SK-N-SH (cell line): Measurements from ENCODE around the gene MEX3A. TPM values are rescaled to one million over a fixed set of nuclear protein-coding genes. Genes with fewer than 3 reads are reported as not detected.

Experiments used
- CTCF ChIA-PET: fragments of 300-600, 350-600 bp; formaldehyde crosslinking; extraction: SDS; loops from one replicate; lab custom pipeline; 2021; lab: Yijun Ruan, JAX
- POLR2A ChIA-PET: fragments of 350-600 bp; sonication (Branson Sonifier 250); formaldehyde crosslinking; extraction: SDS; loops from one replicate; lab custom pipeline; 2020; ENCODE audit warnings: antibody characterized with exemption, inconsistent platforms; lab: Yijun Ruan, JAX
- DNase-seq: peaks from one replicate; pipeline ENCODE4 v3.0.0; 2012
- H2AFZ ChIP-seq: fragments of 200-600 bp; sonication (generic); 2 replicates; pipeline ENCODE4 v1.8.1; 2016; ENCODE audit warnings: antibody characterized with exemption, mild to moderate bottlenecking, low read depth
- H3F3A ChIP-seq: fragments of 200-600 bp; sonication (generic); replicated peaks from 2 replicates; pipeline ENCODE3; 2016; ENCODE audit warnings: antibody characterized with exemption, mild to moderate bottlenecking; ENCODE audit not compliant: insufficient read depth
- H3K27ac ChIP-seq, 2 experiments: fragments of 200-500 bp in 1 of 2; fragments of 200-600 bp in 1 of 2; sonication (Bioruptor generic) in 1 of 2; sonication (generic), shearing (Covaris generic) in 1 of 2; 2 replicates each; pipeline versions ENCODE4 v1.5.1 to v1.6.1; 2014 to 2016; ENCODE audit warnings: low read depth in 2 of 2, inconsistent platforms in 1 of 2, low read length in 1 of 2, mild to moderate bottlenecking in 1 of 2, mixed read lengths in 1 of 2
- H3K27me3 ChIP-seq: fragments of 200-600 bp; sonication (generic), shearing (Covaris generic); 2 replicates; pipeline ENCODE4 v1.6.1; 2016; ENCODE audit warnings: mixed run types; ENCODE audit not compliant: insufficient read depth
- H3K36me3 ChIP-seq, 2 experiments: fragments of 200-500 bp in 1 of 2; fragments of 200-600 bp in 1 of 2; sonication (Bioruptor generic) in 1 of 2; sonication (generic) in 1 of 2; replicated peaks in 1 of 2; 2 replicates each; pipeline versions ENCODE3 to v1.5.1; 2014 to 2016; ENCODE audit warnings: low read length in 1 of 2, mild to moderate bottlenecking in 1 of 2; ENCODE audit not compliant: insufficient read depth in 2 of 2, control insufficient read depth in 1 of 2
- H3K4me1 ChIP-seq, 2 experiments: fragments of 200-500 bp in 1 of 2; fragments of 200-600 bp in 1 of 2; sonication (Bioruptor generic) in 1 of 2; sonication (generic), shearing (Covaris generic) in 1 of 2; 2 replicates each; pipeline versions ENCODE4 v1.5.1 to v1.6.1; 2014 to 2016; ENCODE audit warnings: low read depth in 1 of 2, low read length in 1 of 2, mixed run types in 1 of 2; ENCODE audit not compliant: insufficient read depth in 2 of 2, control insufficient read depth in 1 of 2
- H3K4me2 ChIP-seq: fragments of 200-600 bp; sonication (generic), shearing (Covaris generic); 2 replicates; pipeline ENCODE4 v1.6.1; 2017; ENCODE audit warnings: mixed run types
- H3K4me3 ChIP-seq, 2 experiments: fragments of 200-500 bp in 1 of 2; fragments of 200-600 bp in 1 of 2; sonication (Bioruptor generic) in 1 of 2; sonication (generic), shearing (Covaris generic) in 1 of 2; 2 replicates each; pipeline versions ENCODE4 v1.5.1 to v1.8.1; 2014 to 2016; ENCODE audit warnings: low read depth in 2 of 2, inconsistent platforms in 1 of 2, low read length in 1 of 2, mild to moderate bottlenecking in 1 of 2, mixed read lengths in 1 of 2, moderate library complexity in 1 of 2
- H3K79me2 ChIP-seq: fragments of 200-600 bp; sonication (generic); 2 replicates; pipeline ENCODE4 v1.8.1; 2017; ENCODE audit warnings: mild to moderate bottlenecking; ENCODE audit not compliant: insufficient read depth
- H3K9ac ChIP-seq: fragments of 200-600 bp; sonication (generic); 2 replicates; pipeline ENCODE4 v1.6.1; 2017; ENCODE audit warnings: mixed run types
- H3K9me2 ChIP-seq: fragments of 200-600 bp; sonication (generic); 2 replicates; pipeline ENCODE4 v1.6.1; 2017; ENCODE audit warnings: mixed run types
- H3K9me3 ChIP-seq: fragments of 200-600 bp; sonication (generic); 2 replicates; pipeline ENCODE4 v1.6.1; 2017; ENCODE audit warnings: mixed run types, mild to moderate bottlenecking, moderate library complexity
- H4K20me1 ChIP-seq: fragments of 200-600 bp; sonication (generic); 2 replicates; pipeline ENCODE4 v1.6.1; 2017; ENCODE audit warnings: mild to moderate bottlenecking, mixed run types; ENCODE audit not compliant: insufficient read depth
- CHD2 ChIP-seq: fragments of 150-350 bp; IDR thresholded peaks from 2 replicates; pipeline ENCODE4 v1.6.1; 2018; ENCODE audit warnings: low read length; ENCODE audit not compliant: partially characterized antibody
- EP300 ChIP-seq, 2 experiments: IDR thresholded peaks; 2 replicates each; pipeline versions ENCODE4 v1.4.0 to v1.6.1; 2012; ENCODE audit warnings: borderline replicate concordance in 1 of 2, low read depth in 1 of 2, low read length in 1 of 2
- FOSL2 ChIP-seq: IDR thresholded peaks from 2 replicates; pipeline ENCODE4 v1.4.0; 2012; ENCODE audit warnings: low read depth, mild to moderate bottlenecking, moderate library complexity, borderline replicate concordance
- FOXJ3 ChIP-seq: sonication (generic); formaldehyde crosslinking; IDR thresholded peaks from 2 replicates; pipeline ENCODE4 v1.5.1; 2020; ENCODE audit warnings: mild to moderate bottlenecking, missing genetic modification reagents
- GABPA ChIP-seq: IDR thresholded peaks from 2 replicates; pipeline ENCODE4 v1.4.0; 2012; ENCODE audit warnings: low read depth, mild to moderate bottlenecking
- GATA2 ChIP-seq: sonication (generic); formaldehyde crosslinking; IDR thresholded peaks from 2 replicates; pipeline ENCODE4 v1.5.0; 2020; ENCODE audit warnings: mild to moderate bottlenecking, missing genetic modification reagents
- JUND ChIP-seq: IDR thresholded peaks from 2 replicates; pipeline ENCODE4 v1.4.0; 2012
- NFIC ChIP-seq: IDR thresholded peaks from 2 replicates; pipeline ENCODE4 v1.4.0; 2012; ENCODE audit warnings: borderline replicate concordance
- NRF1 ChIP-seq: IDR thresholded peaks from 2 replicates; pipeline ENCODE4 v1.6.1; 2012; ENCODE audit warnings: low read depth, mild to moderate bottlenecking, low read length
- POLR2AphosphoS5 ChIP-seq: IDR thresholded peaks from 2 replicates; pipeline ENCODE4 v1.6.1; 2012; ENCODE audit warnings: low read depth, low read length
- RCOR1 ChIP-seq: fragments of 150-350 bp; IDR thresholded peaks from 2 replicates; pipeline ENCODE4 v1.6.1; 2017; ENCODE audit warnings: antibody characterized with exemption, low read length
- RXRA ChIP-seq: IDR thresholded peaks from 2 replicates; pipeline ENCODE4 v1.4.0; 2012; ENCODE audit warnings: low read depth, mild to moderate bottlenecking, borderline replicate concordance
- SMC3 ChIP-seq: IDR thresholded peaks from 2 replicates; pipeline ENCODE4 v1.6.1; 2012; ENCODE audit warnings: low read depth, low read length, improper control_type of control experiment
- TAF1 ChIP-seq: IDR thresholded peaks from 2 replicates; pipeline ENCODE4 v1.6.1; 2012; ENCODE audit warnings: low read depth, mild to moderate bottlenecking, low read length, moderate library complexity, borderline replicate concordance
- TCF12 ChIP-seq: IDR thresholded peaks from 2 replicates; pipeline ENCODE4 v1.4.0; 2012
- TEAD4 ChIP-seq: IDR thresholded peaks from 2 replicates; pipeline ENCODE4 v1.4.0; 2012; ENCODE audit warnings: mild to moderate bottlenecking, borderline replicate concordance; ENCODE audit not compliant: insufficient read depth
- WGBS: methylation state at CpG from one replicate; pipeline ENCODE4 v1.1.6; 2017; ENCODE audit warnings: low lambda C conversion rate; 5-methylcytosine and 5-hydroxymethylcytosine counted together
- polyA plus RNA-seq, 3 experiments: library from polyadenylated mRNA; depleted of rRNA; stranded (reverse); fragments of >200 nt; gene quantifications; 2 replicates each; pipeline ENCODE4 v1.2.3, GENCODE V29; 2012
- TF ChIP-seq, protein P1 (sequence below): IDR thresholded peaks from 2 replicates; pipeline ENCODE4; 2012
- TF ChIP-seq, protein P2 (sequence below): IDR thresholded peaks from 2 replicates; pipeline ENCODE4 v1.4.0; 2012; ENCODE audit warnings: low read depth, borderline replicate concordance
- TF ChIP-seq, protein P3 (sequence below): IDR thresholded peaks from 2 replicates; pipeline ENCODE4 v1.4.0; 2012; ENCODE audit warnings: low read depth
- TF ChIP-seq, protein P4 (sequence below): IDR thresholded peaks from 2 replicates; pipeline ENCODE4 v1.4.0; 2012; ENCODE audit warnings: low read depth, borderline replicate concordance

Gene MEX3A
- polyA plus RNA-seq, 1 of the 3 experiments (the other 2 are of a cell fraction) = 16.2 TPM

DNA sequence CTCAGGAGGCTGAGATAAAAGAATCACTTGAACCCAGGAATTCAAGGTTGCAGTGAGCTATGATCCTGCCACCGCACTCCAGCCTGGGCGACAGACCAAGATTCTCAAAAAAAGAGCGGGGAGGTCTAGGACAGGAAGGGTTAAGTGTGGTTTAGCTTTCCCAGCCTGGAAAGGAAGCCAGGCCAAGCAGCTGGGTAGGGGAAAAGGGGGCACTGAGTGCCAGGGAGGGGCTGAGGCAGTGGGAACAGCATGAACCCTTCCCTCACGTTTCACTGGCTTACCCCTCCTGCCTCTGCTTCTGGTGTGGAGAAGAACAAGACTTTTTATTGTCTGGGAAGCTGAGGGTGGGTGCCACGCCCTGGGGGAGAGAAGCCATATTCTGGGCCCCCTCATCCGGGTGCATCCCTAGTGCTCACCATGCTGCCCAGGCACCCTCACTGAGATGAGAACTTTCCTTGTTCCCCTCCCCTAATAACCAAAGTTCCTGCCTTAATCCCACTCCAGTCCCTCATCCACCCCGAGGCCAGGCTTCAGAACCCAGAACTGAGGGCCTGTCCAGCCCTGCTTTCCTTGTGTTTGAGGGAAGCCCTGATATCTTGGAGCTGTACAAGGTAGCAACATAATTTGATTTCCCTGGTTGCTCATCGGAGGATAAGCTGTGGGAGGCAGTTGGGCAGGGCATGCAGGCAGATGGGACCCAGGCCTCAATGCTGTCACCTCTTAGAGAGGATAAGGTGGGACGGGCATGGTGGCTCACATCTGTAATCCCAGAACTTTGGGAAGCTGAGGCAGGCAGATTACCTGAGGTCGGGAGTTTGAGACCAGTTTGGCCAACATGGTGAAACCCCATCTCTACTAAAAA lies 30.2 kb upstream of the MEX3A start (continued):
- TF ChIP-seq, protein P1, sequence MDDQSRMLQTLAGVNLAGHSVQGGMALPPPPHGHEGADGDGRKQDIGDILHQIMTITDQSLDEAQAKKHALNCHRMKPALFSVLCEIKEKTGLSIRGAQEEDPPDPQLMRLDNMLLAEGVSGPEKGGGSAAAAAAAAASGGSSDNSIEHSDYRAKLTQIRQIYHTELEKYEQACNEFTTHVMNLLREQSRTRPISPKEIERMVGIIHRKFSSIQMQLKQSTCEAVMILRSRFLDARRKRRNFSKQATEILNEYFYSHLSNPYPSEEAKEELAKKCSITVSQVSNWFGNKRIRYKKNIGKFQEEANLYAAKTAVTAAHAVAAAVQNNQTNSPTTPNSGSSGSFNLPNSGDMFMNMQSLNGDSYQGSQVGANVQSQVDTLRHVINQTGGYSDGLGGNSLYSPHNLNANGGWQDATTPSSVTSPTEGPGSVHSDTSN = no peak
- TF ChIP-seq FOXJ3 (CRISPR knock-in tag) (no peak), GABPA (no peak), CHD2 (no peak), TAF1 (no peak), JUND (no peak), FOSL2 (no peak)

DNA sequence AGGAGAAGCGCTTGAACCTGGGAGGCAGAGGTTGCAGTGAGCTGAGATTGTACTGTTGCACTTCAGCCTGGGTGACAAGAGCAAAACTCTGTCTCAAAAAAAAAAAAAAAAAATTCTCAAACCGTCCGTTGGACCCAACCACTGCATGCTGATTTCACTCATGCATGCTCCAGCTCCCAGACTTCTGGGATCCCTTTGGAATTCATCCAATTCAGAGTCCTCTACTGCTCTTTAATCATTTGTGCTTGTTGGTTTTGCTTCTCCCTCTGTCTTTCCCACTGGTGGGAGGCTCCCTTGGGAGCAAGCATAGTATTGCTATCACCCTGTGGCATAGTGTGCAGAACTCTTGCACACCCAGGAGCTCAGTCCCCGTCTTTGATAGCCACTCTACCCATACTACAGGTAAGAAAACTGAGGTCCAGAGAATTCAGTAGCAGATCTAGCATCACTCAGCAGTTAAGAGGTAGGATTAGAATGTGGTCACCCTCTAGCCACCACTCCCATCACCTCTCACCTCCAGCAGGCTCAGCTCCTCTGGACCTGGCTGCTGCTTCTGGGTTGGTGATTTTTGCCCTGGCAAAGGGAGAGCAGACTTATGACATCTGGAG lies 29.2 kb upstream of the MEX3A start:
- H3K4me3 ChIP-seq = no peak overlapping the region
- H3K79me2 ChIP-seq = peaks cover 30% of the 10 kb centered on the region
- H3K9ac ChIP-seq = no peak overlapping the region
- POLR2A ChIA-PET = no interaction called here
- no peak overlapping the region for H3K27ac ChIP-seq
- no peak overlapping the region for H2AFZ ChIP-seq
- H4K20me1 ChIP-seq = peaks cover 19% of the 10 kb centered on the region
- H3K36me3 ChIP-seq = peaks cover 0 to 11% of the 10 kb centered on the region in 2 experiments
- H3K9me3 ChIP-seq = no peaks in the 10 kb centered on the region
- no peak for TF ChIP-seq POLR2AphosphoS5
- TF ChIP-seq NFIC = no peak
- TF ChIP-seq NRF1 = no peak
- TF ChIP-seq TCF12 = no peak
- TF ChIP-seq RCOR1 = no peak
- TF ChIP-seq GATA2 = no peak
- TF ChIP-seq, protein P2, sequence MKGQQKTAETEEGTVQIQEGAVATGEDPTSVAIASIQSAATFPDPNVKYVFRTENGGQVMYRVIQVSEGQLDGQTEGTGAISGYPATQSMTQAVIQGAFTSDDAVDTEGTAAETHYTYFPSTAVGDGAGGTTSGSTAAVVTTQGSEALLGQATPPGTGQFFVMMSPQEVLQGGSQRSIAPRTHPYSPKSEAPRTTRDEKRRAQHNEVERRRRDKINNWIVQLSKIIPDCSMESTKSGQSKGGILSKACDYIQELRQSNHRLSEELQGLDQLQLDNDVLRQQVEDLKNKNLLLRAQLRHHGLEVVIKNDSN = no peak
- no peak for TF ChIP-seq SMC3
- TF ChIP-seq, protein P3, sequence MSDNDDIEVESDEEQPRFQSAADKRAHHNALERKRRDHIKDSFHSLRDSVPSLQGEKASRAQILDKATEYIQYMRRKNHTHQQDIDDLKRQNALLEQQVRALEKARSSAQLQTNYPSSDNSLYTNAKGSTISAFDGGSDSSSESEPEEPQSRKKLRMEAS = no peak
- TF ChIP-seq EP300 (IDR thresholded peaks at IDR 0.05; ENCODE audit: borderline replicate concordance in 1 of 2, low read depth in 1 of 2, low read length in 1 of 2) = no peak
- TF ChIP-seq RXRA = no peak
- TF ChIP-seq TEAD4 = no peak
- TF ChIP-seq, protein P4, sequence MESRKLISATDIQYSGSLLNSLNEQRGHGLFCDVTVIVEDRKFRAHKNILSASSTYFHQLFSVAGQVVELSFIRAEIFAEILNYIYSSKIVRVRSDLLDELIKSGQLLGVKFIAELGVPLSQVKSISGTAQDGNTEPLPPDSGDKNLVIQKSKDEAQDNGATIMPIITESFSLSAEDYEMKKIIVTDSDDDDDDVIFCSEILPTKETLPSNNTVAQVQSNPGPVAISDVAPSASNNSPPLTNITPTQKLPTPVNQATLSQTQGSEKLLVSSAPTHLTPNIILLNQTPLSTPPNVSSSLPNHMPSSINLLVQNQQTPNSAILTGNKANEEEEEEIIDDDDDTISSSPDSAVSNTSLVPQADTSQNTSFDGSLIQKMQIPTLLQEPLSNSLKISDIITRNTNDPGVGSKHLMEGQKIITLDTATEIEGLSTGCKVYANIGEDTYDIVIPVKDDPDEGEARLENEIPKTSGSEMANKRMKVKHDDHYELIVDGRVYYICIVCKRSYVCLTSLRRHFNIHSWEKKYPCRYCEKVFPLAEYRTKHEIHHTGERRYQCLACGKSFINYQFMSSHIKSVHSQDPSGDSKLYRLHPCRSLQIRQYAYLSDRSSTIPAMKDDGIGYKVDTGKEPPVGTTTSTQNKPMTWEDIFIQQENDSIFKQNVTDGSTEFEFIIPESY = no peak
- TF ChIP-seq, protein P1 = no peak
- no peak for TF ChIP-seq TAF1
- H3K4me1 ChIP-seq = peaks cover 19 to 41% of the 10 kb centered on the region in 2 experiments; a peak in 3 of 4 replicates
- H3K9me2 ChIP-seq = no peaks in the 10 kb centered on the region
- WGBS = 80% methylated on average over 4 of the region's 4 CpGs
- H3F3A ChIP-seq = peaks cover 43% of the 10 kb centered on the region
- CTCF ChIA-PET = interaction anchor here (0.6 to 40.5 kb wide), 6 partner anchors 12 to 114 kb away, joined by 3 to 1559 read pairs (median 6); partner anchors contain the start of gene MEX3A
- no peaks in the 10 kb centered on the region for H3K27me3 ChIP-seq
- no peak for DNase-seq
- 0 out of 2 replicates have a peak overlapping the region, but pooled peaks have one; percentile 95 for H3K4me2 ChIP-seq
